Skeletal muscle satellite cell (primary cell): ENCODE results near the gene NTHL1.

Source experiments
- H3K27me3 ChIP-seq: 2 replicates; pipeline ENCODE4 v1.7.0; 2013; ENCODE audit warnings: low read length; ENCODE audit not compliant: control insufficient read depth, insufficient read depth
- H3K36me3 ChIP-seq: 2 replicates; pipeline ENCODE4 v1.7.0; 2013; ENCODE audit warnings: mild to moderate bottlenecking, control low read depth, low read length; ENCODE audit not compliant: insufficient read depth
- H3K4me1 ChIP-seq: 2 replicates; pipeline ENCODE4 v1.7.0; 2013; ENCODE audit warnings: low read length; ENCODE audit not compliant: control insufficient read depth, insufficient read depth
- H3K4me2 ChIP-seq: 2 replicates; pipeline ENCODE4 v1.7.0; 2013; ENCODE audit warnings: mild to moderate bottlenecking, low read length
- H3K4me3 ChIP-seq: 2 replicates; pipeline ENCODE4 v1.7.0; 2013; ENCODE audit warnings: low read length
- H3K9ac ChIP-seq: 2 replicates; pipeline ENCODE4 v1.7.0; 2013; ENCODE audit warnings: mild to moderate bottlenecking, low read depth, low read length, moderate library complexity
- H3K9me3 ChIP-seq: replicated peaks from 2 replicates; pipeline ENCODE4 v1.7.0; 2013; ENCODE audit warnings: mild to moderate bottlenecking, control low read depth, low read length

NTHL1 gene

GRCh38 chr16:2089706-2090480 lies 42.3 kb upstream of the NTHL1 start:
- peaks cover 12% of the 10 kb centered on the region for H3K4me1 ChIP-seq
- no peaks in the 10 kb centered on the region for H3K9me3 ChIP-seq
- H3K4me3 ChIP-seq: no peak overlapping the region
- H3K4me2 ChIP-seq: no peak overlapping the region
- H3K36me3 ChIP-seq: peaks cover 87% of the 10 kb centered on the region
- no peak overlapping the region for H3K9ac ChIP-seq
- no peaks in the 10 kb centered on the region for H3K27me3 ChIP-seq

DNA sequence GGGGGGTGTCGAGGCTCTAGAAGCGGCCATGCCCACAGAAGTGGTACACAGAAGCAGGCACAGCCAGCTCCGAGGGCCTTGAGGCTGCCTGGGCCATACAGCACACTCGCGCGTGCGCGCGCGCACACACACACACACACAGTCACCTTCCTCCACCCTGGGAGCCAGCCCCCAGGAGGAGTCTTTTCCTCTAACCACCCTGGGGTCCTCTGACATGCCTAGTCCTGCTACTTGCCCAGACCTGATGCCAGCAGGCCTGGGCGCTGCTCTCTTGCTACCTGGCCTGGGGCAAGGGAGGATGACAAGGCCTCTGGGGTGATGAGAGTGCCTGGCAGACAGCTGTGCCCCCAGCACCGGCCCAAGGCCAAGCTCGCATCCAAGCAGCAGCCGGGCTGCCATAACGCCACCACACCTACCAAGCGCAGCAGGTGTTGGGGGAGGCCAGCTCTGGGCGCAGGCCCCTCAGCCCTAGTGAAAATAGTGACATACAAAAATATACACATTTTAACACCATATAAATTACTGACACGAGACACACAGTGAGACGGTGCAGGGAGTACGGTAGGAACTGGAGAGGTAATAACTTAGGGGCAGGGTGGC lies 41.2 kb upstream of the NTHL1 start:
- H3K36me3 ChIP-seq: peaks cover 86% of the 10 kb centered on the region
- H3K4me3 ChIP-seq: no peak overlapping the region

DNA sequence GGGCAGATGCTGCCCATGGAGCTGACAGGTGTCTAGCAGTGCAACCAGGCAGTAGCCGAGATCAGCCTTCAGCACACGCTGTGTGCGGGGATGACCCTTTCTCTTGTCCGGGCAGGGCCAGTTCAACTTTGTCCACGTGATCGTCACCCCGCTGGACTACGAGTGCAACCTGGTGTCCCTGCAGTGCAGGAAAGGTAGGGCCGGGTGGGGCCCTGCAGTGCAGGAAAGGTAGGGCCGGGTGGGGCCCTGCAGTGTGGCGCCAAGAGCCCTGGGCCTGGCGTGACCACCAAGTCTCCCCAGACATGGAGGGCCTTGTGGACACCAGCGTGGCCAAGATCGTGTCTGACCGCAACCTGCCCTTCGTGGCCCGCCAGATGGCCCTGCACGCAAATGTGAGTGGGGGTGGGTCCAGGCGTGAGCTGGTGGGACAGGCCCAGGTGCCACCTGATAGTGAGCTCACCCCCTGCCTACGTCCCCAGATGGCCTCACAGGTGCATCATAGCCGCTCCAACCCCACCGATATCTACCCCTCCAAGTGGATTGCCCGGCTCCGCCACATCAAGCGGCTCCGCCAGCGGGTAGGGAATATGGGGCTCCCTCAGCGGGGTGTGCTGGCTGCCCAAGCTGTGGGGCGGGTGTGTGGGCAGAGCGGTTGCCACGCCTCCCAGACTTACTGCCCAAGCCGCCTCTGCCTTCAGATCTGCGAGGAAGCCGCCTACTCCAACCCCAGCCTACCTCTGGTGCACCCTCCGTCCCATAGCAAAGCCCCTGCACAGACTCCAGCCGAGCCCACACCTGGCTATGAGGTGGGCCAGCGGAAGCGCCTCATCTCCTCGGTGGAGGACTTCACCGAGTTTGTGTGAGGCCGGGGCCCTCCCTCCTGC lies 40.4 kb upstream of the NTHL1 start:
- Histone ChIP-seq H3K4me3 (no peak overlapping the region), H3K9ac (no peak overlapping the region), H3K4me1 (peaks cover 9% of the 10 kb centered on the region), H3K9me3 (no peaks in the 10 kb centered on the region), H3K36me3 (peaks cover 86% of the 10 kb centered on the region), H3K4me2 (no peak overlapping the region), H3K27me3 (no peaks in the 10 kb centered on the region)

More for the DNA sequence above, 41.2 kb upstream of the NTHL1 start:
- H3K4me1 ChIP-seq: peaks cover 9% of the 10 kb centered on the region
- H3K4me2 ChIP-seq: no peak overlapping the region
- no peaks in the 10 kb centered on the region for H3K27me3 ChIP-seq
- H3K9ac ChIP-seq: no peak overlapping the region
- H3K9me3 ChIP-seq: no peaks in the 10 kb centered on the region

DNA sequence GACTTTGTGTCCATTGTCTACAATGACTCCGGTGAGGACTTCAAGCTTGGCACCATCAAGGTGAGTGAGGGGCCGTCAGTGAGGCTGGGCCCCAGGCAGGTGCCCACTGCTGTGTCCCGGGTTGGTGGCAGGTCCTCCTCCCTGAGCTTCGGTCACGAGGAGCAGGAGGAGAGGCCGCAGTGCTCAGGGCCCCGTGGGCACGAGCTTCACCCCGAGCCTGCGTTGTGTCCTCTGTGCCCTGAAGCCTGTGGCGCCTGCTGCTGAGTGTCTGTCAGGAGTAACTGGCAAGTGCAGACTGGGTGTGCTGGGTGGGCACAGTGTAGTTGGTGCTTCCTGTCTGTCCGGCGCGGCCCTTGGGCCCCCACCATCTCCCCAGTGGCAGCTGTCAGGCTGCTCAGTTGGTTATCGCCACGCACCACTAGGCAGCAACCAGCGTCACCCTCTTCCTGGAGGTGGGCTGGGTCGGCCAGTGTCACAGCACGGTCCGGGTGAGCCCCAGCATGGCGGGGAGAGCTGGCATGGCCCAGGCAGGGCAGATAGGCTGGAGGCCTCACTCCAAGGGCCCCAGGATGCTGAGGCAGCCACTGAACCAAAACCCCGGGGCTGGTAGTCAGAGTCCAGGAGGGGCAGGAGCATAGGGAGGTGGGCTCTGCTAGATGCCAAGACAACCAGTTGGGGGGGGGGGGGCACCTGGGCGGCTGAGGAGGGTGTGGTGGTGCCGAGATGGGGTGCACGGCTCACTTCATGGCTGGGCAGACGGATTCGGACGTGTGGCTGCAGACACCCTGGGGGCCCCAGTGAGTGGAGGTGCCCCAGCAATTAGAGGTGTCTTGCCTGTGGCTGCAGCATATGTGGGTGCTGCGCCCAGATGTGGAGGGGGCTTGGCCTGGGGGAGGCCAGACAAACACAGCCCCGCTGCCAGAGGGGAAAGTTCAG lies 39.4 kb upstream of the NTHL1 start:
- Histone ChIP-seq H3K4me2 (no peak overlapping the region), H3K9ac (no peak overlapping the region), H3K4me1 (peaks cover 9% of the 10 kb centered on the region), H3K27me3 (no peaks in the 10 kb centered on the region), H3K36me3 (peaks cover 85% of the 10 kb centered on the region), H3K4me3 (no peak overlapping the region), H3K9me3 (no peaks in the 10 kb centered on the region)

DNA sequence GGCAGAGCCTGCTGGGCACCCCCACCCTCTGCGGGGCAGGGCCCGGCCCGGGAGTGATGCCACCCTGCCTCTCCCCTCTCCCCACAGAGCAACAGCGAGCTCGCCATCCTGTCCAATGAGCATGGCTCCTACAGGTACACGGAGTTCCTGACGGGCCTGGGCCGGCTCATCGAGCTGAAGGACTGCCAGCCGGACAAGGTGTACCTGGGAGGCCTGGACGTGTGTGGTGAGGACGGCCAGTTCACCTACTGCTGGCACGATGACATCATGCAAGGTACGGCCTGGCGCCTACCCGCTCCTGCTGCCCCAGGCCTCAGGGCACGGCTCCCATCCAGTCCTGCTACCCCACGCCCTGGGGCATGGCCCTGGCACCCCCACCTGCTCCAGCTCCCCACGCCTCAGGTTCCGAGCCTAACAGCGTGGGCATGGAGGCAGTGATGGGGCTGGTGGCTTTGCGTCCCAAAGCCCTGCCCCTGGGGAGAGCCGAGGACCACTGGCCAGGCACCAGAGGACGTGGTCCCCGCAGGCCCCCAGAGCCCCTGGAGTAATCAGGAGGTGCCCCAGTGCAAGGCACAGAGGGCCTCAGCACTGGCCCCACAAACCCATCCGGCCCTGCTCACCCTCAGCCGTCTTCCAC lies 38.6 kb upstream of the NTHL1 start:
- no peak overlapping the region for H3K9ac ChIP-seq
- H3K4me3 ChIP-seq: no peak overlapping the region
- H3K4me1 ChIP-seq: peaks cover 2% of the 10 kb centered on the region
- H3K36me3 ChIP-seq: peaks cover 83% of the 10 kb centered on the region
- no peaks in the 10 kb centered on the region for H3K9me3 ChIP-seq
- no peak overlapping the region for H3K4me2 ChIP-seq
- H3K27me3 ChIP-seq: no peaks in the 10 kb centered on the region

- no peaks in the 10 kb centered on the region for H3K9me3 ChIP-seq
- no peak overlapping the region for H3K4me3 ChIP-seq
- no peak overlapping the region for H3K9ac ChIP-seq
- H3K4me1 ChIP-seq: peaks cover 2% of the 10 kb centered on the region
- no peak overlapping the region for H3K4me2 ChIP-seq
- H3K36me3 ChIP-seq: peaks cover 89% of the 10 kb centered on the region
- no peaks in the 10 kb centered on the region for H3K27me3 ChIP-seq
Measured at GRCh38 chr16:2085669-2086068, 38.0 kb upstream of the NTHL1 start.

- Histone ChIP-seq H3K4me2 (no peak overlapping the region), H3K9ac (no peak overlapping the region), H3K36me3 (peaks cover 85% of the 10 kb centered on the region), H3K27me3 (no peaks in the 10 kb centered on the region), H3K4me3 (no peak overlapping the region), H3K9me3 (no peaks in the 10 kb centered on the region), H3K4me1 (no peaks in the 10 kb centered on the region)
Measured at GRCh38 chr16:2084895-2085625, 37.4 kb upstream of the NTHL1 start.

DNA sequence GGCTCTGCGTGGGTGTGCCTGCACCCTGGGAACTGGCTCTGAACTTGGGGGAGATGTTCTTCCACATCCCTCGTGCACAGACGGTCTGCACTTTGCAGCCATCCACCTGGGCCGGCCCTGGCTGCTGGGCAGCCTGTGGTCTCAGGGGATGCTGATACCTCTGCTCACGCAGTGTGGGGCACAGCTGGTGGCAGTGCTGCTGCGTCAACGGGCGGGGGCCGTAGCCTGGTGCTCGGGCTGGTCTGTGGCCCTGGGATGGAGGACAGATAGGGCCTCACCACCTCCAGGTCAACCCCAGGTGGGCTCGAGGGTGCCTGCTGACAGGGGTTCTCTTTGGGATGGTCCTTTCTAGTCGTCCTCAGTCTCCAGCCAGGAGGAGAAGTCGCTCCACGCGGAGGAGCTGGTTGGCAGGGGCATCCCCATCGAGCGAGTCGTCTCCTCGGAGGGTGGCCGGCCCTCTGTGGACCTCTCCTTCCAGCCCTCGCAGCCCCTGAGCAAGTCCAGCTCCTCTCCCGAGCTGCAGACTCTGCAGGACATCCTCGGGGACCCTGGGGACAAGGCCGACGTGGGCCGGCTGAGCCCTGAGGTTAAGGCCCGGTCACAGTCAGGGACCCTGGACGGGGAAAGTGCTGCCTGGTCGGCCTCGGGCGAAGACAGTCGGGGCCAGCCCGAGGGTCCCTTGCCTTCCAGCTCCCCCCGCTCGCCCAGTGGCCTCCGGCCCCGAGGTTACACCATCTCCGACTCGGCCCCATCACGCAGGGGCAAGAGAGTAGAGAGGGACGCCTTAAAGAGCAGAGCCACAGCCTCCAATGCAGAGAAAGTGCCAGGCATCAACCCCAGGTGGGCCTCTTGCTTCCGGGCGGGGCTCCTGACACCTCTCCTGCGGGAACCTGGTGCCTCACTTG lies 36.5 kb upstream of the NTHL1 start:
- Histone ChIP-seq H3K9me3 (no peaks in the 10 kb centered on the region), H3K27me3 (no peaks in the 10 kb centered on the region), H3K9ac (no peak overlapping the region), H3K4me3 (no peak overlapping the region), H3K4me2 (no peak overlapping the region), H3K36me3 (peaks cover 82% of the 10 kb centered on the region), H3K4me1 (no peaks in the 10 kb centered on the region)

- H3K36me3 ChIP-seq: peaks cover 77% of the 10 kb centered on the region
- H3K9ac ChIP-seq: no peak overlapping the region
- H3K4me3 ChIP-seq: no peak overlapping the region
- H3K27me3 ChIP-seq: no peaks in the 10 kb centered on the region
- no peaks in the 10 kb centered on the region for H3K4me1 ChIP-seq
- no peaks in the 10 kb centered on the region for H3K9me3 ChIP-seq
- H3K4me2 ChIP-seq: no peak overlapping the region
Measured at GRCh38 chr16:2083409-2083808, 35.8 kb upstream of the NTHL1 start.
